Naive thymus-derived CD4-positive, alpha-beta T cell (primary cell): Measurements from ENCODE around the gene ADARB1. TPM values are rescaled to one million over a fixed set of nuclear protein-coding genes. Genes with fewer than 3 reads are reported as not detected.
A peak's percentile ranks its signal among the peaks of the same experiment; 100 is the strongest.

Experiments used
- ATAC-seq: fragments of 150-1000 bp; cut with Tn5 transposase; 2 replicates; pipeline ENCODE4 v1.10.0; 2021; ENCODE audit warnings: mild to moderate bottlenecking, moderate library complexity
- CTCF ChIA-PET: fragments of 350-600 bp; sonication (Branson Sonifier 250); formaldehyde crosslinking; loops from one replicate; lab custom pipeline; 2021; ENCODE audit warnings: antibody characterized with exemption; lab: Charles Lee
- POLR2A ChIA-PET: fragments of 350-600 bp; sonication (Branson Sonifier 250); formaldehyde crosslinking; loops from one replicate; lab custom pipeline; 2021; ENCODE audit warnings: antibody characterized with exemption, inconsistent platforms; lab: Charles Lee
- DNase-seq, 9 donors: peaks; one replicate each; pipeline versions ENCODE4 v3.0.0 to v3.0.0-alpha.2; 2020 to 2022; ENCODE audit warnings: mixed read lengths in 1 of 9
- H3K27ac ChIP-seq: one replicate; pipeline ENCODE4 v1.7.0; 2013; ENCODE audit warnings: mild to moderate bottlenecking, low read depth, low read length, moderate library complexity
- H3K27me3 ChIP-seq, 2 donors: one replicate each; pipeline ENCODE4 v1.7.0; 2013; ENCODE audit warnings: low read length in 2 of 2, mild to moderate bottlenecking in 2 of 2, moderate library complexity in 2 of 2; ENCODE audit not compliant: control insufficient read depth in 2 of 2, insufficient read depth in 2 of 2
- H3K36me3 ChIP-seq, 3 experiments: 1 replicate in 2 of 3; 2 replicates in 1 of 3; pipeline ENCODE4 v1.7.0; 2013; ENCODE audit warnings: low read length in 3 of 3, mild to moderate bottlenecking in 3 of 3, moderate library complexity in 1 of 3; ENCODE audit not compliant: insufficient read depth in 3 of 3, control insufficient read depth in 2 of 3
- H3K4me1 ChIP-seq, 2 donors: one replicate each; pipeline ENCODE4 v1.7.0; 2013; ENCODE audit warnings: low read length in 2 of 2, mild to moderate bottlenecking in 2 of 2, moderate library complexity in 1 of 2; ENCODE audit not compliant: control insufficient read depth in 2 of 2, insufficient read depth in 2 of 2
- H3K4me3 ChIP-seq: 2 replicates; pipeline ENCODE4 v1.7.0; 2013; ENCODE audit warnings: mild to moderate bottlenecking, low read length
- H3K9me3 ChIP-seq, 3 experiments: 1 replicate in 2 of 3; 2 replicates in 1 of 3; pipeline ENCODE4 v1.7.0; 2013; ENCODE audit warnings: low read length in 3 of 3; ENCODE audit not compliant: control insufficient read depth in 2 of 3
- H3K27ac Mint-ChIP-seq, 9 donors: one replicate each; pipeline ENCODE4 v1.8.0; 2020 to 2022; ENCODE audit warnings: mixed read lengths in 9 of 9, mild to moderate bottlenecking in 8 of 9, moderate library complexity in 5 of 9, inconsistent platforms in 2 of 9
- H3K27me3 Mint-ChIP-seq, 5 donors: one replicate each; pipeline ENCODE4 v1.8.0; 2021 to 2022; ENCODE audit warnings: mixed read lengths in 5 of 5, mild to moderate bottlenecking in 1 of 5
- H3K36me3 Mint-ChIP-seq, 5 donors: one replicate each; pipeline ENCODE4 v1.8.0; 2020 to 2022; ENCODE audit warnings: mixed read lengths in 5 of 5, mild to moderate bottlenecking in 3 of 5, inconsistent platforms in 1 of 5
- H3K4me1 Mint-ChIP-seq, 7 donors: one replicate each; pipeline ENCODE4 v1.8.0; 2020 to 2022; ENCODE audit warnings: mixed read lengths in 7 of 7, mild to moderate bottlenecking in 3 of 7, inconsistent platforms in 1 of 7
- H3K4me3 Mint-ChIP-seq, 10 donors: one replicate each; pipeline ENCODE4 v1.8.0; 2020 to 2022; ENCODE audit warnings: mild to moderate bottlenecking in 10 of 10, mixed read lengths in 10 of 10, moderate library complexity in 6 of 10, inconsistent platforms in 2 of 10
- H3K9me3 Mint-ChIP-seq, 11 donors: one replicate each; pipeline ENCODE4 v1.8.0; 2020 to 2022; ENCODE audit warnings: mixed read lengths in 11 of 11, mild to moderate bottlenecking in 4 of 11, inconsistent platforms in 1 of 11, moderate library complexity in 1 of 11
- intact Hi-C, 2 donors: fragments of 100-400 bp; cut with micrococcal nuclease; formaldehyde crosslinking; loops; one replicate each; pipeline ENCODE4 v1.15.1; 2023
- polyA plus RNA-seq, 2 donors: library from polyadenylated mRNA; unstranded; fragments of 300-500 nt; fragmentation: Illumina TruSeq; gene quantifications; one replicate each; pipeline ENCODE4 v1.2.3, GENCODE V29; 2021
- total RNA-seq, 6 experiments: library from RNA in 5 of 6; stranded (reverse) in 5 of 6; gene quantifications; 1 replicate in 5 of 6; 2 replicates in 1 of 6; pipeline ENCODE4 v1.2.3 and lab custom pipeline; 2021 to 2026

The ADARB1 gene
- total and polyA plus RNA-seq, 7 experiments from 2014 or later = 6.2 to 52.2 (median 38.4) TPM

- ATAC-seq = no peak
- no peak for DNase-seq
- intact Hi-C loops = no loop called here
- Histone ChIP-seq H3K27ac (no peak overlapping the region), H3K4me1 (no peaks in the 10 kb centered on the region), H3K9me3 (peaks cover 0 to 6% (median 0%) of the 10 kb centered on the region in 3 experiments), H3K27me3 (no peaks in the 10 kb centered on the region), H3K36me3 (no peaks in the 10 kb centered on the region), H3K4me3 (no peak overlapping the region)
- Mint-ChIP-seq H3K36me3 (peaks cover 0 to 4% (median 3%) of the 10 kb centered on the region in 5 donors), H3K27ac (no peak overlapping the region), H3K4me3 (no peak overlapping the region), H3K9me3 (peaks cover 0 to 22% (median 9%) of the 10 kb centered on the region in 11 donors), H3K27me3 (peaks cover 9 to 42% (median 18%) of the 10 kb centered on the region in 5 donors), H3K4me1 (peaks cover 0 to 3% (median 0%) of the 10 kb centered on the region in 7 donors)
- ChIA-PET CTCF (no interaction called here), POLR2A (no interaction called here)
These were observed 24.0 kb upstream of the ADARB1 start for GRCh38 chr21:45050345-45050796.

- Histone ChIP-seq H3K27ac (no peak overlapping the region), H3K36me3 (no peaks in the 10 kb centered on the region), H3K4me3 (no peak overlapping the region), H3K9me3 (peaks cover 0 to 6% (median 0%) of the 10 kb centered on the region in 3 experiments), H3K27me3 (no peaks in the 10 kb centered on the region), H3K4me1 (no peaks in the 10 kb centered on the region)
- ChIA-PET POLR2A (no interaction called here), CTCF (no interaction called here)
- H3K27me3 Mint-ChIP-seq = peaks cover 7 to 40% (median 18%) of the 10 kb centered on the region in 5 donors
- peaks cover 0 to 4% (median 0%) of the 10 kb centered on the region in 5 donors for H3K36me3 Mint-ChIP-seq
- DNase-seq (no peak), ATAC-seq (no peak)
- intact Hi-C loops = no loop called here
- no peak overlapping the region for H3K27ac Mint-ChIP-seq
- H3K4me1 Mint-ChIP-seq = peaks cover 0 to 3% (median 0%) of the 10 kb centered on the region in 7 donors
- H3K9me3 Mint-ChIP-seq = peaks cover 0 to 21% (median 9%) of the 10 kb centered on the region in 11 donors
- H3K4me3 Mint-ChIP-seq = no peak overlapping the region
These were observed 23.4 kb upstream of the ADARB1 start for GRCh38 chr21:45050797-45051489.

GRCh38 chr21:45051580-45052434 lies 22.6 kb upstream of the ADARB1 start:
- CTCF ChIA-PET = interaction anchor here (0.5 to 0.6 kb wide), 2 partner anchors 41 to 42 kb away, joined by 3 to 4 read pairs; no protein-coding TSS in a partner anchor

GRCh38 chr21:45052960-45053359 lies 21.4 kb upstream of the ADARB1 start:
- ATAC-seq = no peak
- Histone ChIP-seq H3K27me3 (no peaks in the 10 kb centered on the region), H3K4me1 (no peaks in the 10 kb centered on the region), H3K36me3 (no peaks in the 10 kb centered on the region), H3K4me3 (no peak overlapping the region), H3K9me3 (no peaks in the 10 kb centered on the region), H3K27ac (no peak overlapping the region)
- intact Hi-C loops = no loop called here
- Mint-ChIP-seq H3K9me3 (peaks cover 0 to 4% (median 0%) of the 10 kb centered on the region in 11 donors), H3K27ac (no peak overlapping the region), H3K27me3 (peaks cover 16 to 39% (median 26%) of the 10 kb centered on the region in 5 donors), H3K4me1 (peaks cover 0 to 3% (median 0%) of the 10 kb centered on the region in 7 donors), H3K36me3 (no peaks in the 10 kb centered on the region), H3K4me3 (no peak overlapping the region)
- no peak for DNase-seq
- CTCF ChIA-PET = no interaction called here
- POLR2A ChIA-PET = no interaction called here

More at GRCh38 chr21:45051580-45052434, 22.6 kb upstream of the ADARB1 start:
- peaks cover 0 to 15% (median 7%) of the 10 kb centered on the region in 11 donors for H3K9me3 Mint-ChIP-seq
- DNase-seq = no peak
- H3K27ac ChIP-seq = no peak overlapping the region
- H3K9me3 ChIP-seq = peaks cover 0 to 5% (median 0%) of the 10 kb centered on the region in 3 experiments
- no peak overlapping the region for H3K4me3 ChIP-seq
- H3K4me1 ChIP-seq = no peaks in the 10 kb centered on the region
- H3K4me3 Mint-ChIP-seq = no peak overlapping the region
- no peak for ATAC-seq
- intact Hi-C loops = no loop called here
- peak overlapping the region in 1 of 9 donors; percentile 46 for H3K27ac Mint-ChIP-seq
- H3K27me3 ChIP-seq = no peaks in the 10 kb centered on the region
- H3K27me3 Mint-ChIP-seq = peaks cover 9 to 42% (median 18%) of the 10 kb centered on the region in 5 donors
- H3K36me3 Mint-ChIP-seq = peaks cover 0 to 4% (median 0%) of the 10 kb centered on the region in 5 donors
- H3K4me1 Mint-ChIP-seq = peaks cover 0 to 3% (median 0%) of the 10 kb centered on the region in 7 donors
- POLR2A ChIA-PET = no interaction called here
- H3K36me3 ChIP-seq = no peaks in the 10 kb centered on the region

- Histone ChIP-seq H3K4me1 (no peaks in the 10 kb centered on the region), H3K36me3 (no peaks in the 10 kb centered on the region), H3K9me3 (no peaks in the 10 kb centered on the region), H3K27ac (no peak overlapping the region), H3K4me3 (no peak overlapping the region), H3K27me3 (no peaks in the 10 kb centered on the region)
- no peak for DNase-seq
- no peak for ATAC-seq
- intact Hi-C loops = no loop called here
- H3K4me1 Mint-ChIP-seq = peaks cover 0 to 4% (median 0%) of the 10 kb centered on the region in 7 donors
- no peaks in the 10 kb centered on the region for H3K36me3 Mint-ChIP-seq
- H3K4me3 Mint-ChIP-seq = no peak overlapping the region
- POLR2A ChIA-PET = no interaction called here
- peaks cover 0 to 2% (median 0%) of the 10 kb centered on the region in 11 donors for H3K9me3 Mint-ChIP-seq
- no peak overlapping the region for H3K27ac Mint-ChIP-seq
- CTCF ChIA-PET = no interaction called here
- peaks cover 17 to 35% (median 26%) of the 10 kb centered on the region in 5 donors for H3K27me3 Mint-ChIP-seq
These were observed 20.7 kb upstream of the ADARB1 start for GRCh38 chr21:45053561-45054226.

- no peak overlapping the region for H3K27ac Mint-ChIP-seq
- H3K4me1 ChIP-seq = no peaks in the 10 kb centered on the region
- intact Hi-C loops = no loop called here
- H3K9me3 ChIP-seq = no peaks in the 10 kb centered on the region
- no peak overlapping the region for H3K27ac ChIP-seq
- H3K36me3 ChIP-seq = no peaks in the 10 kb centered on the region
- ChIA-PET CTCF (no interaction called here), POLR2A (no interaction called here)
- H3K4me3 ChIP-seq = no peak overlapping the region
- H3K27me3 Mint-ChIP-seq = peaks cover 17 to 30% (median 27%) of the 10 kb centered on the region in 5 donors
- ATAC-seq = no peak
- no peaks in the 10 kb centered on the region for H3K27me3 ChIP-seq
- no peak for DNase-seq
- H3K4me3 Mint-ChIP-seq = no peak overlapping the region
- peaks cover 0 to 2% (median 0%) of the 10 kb centered on the region in 11 donors for H3K9me3 Mint-ChIP-seq
- peaks cover 0 to 4% (median 0%) of the 10 kb centered on the region in 7 donors for H3K4me1 Mint-ChIP-seq
- no peaks in the 10 kb centered on the region for H3K36me3 Mint-ChIP-seq
These were observed 20.0 kb upstream of the ADARB1 start for GRCh38 chr21:45054227-45054926.
